Measurements from ENCODE around the gene ZNF580.

The ZNF580 gene

GRCh38 chr19:55622242-55622969, 18.4 kb upstream of the ZNF580 start:
- H3K4me3 ChIP-seq (ENCODE audit: low read depth, low read length) = no peak overlapping the region

- H3K4me3 ChIP-seq (ENCODE audit: low read depth, low read length) = no peak overlapping the region
These were observed 17.7 kb upstream of the ZNF580 start for GRCh38 chr19:55623130-55623529.

GRCh38 chr19:55623561-55623960, 17.2 kb upstream of the ZNF580 start:
- H3K4me3 ChIP-seq (ENCODE audit: low read depth, low read length) = peak overlapping the region; percentile 21

GRCh38 chr19:55624109-55625003, 16.4 kb upstream of the ZNF580 start, which contains the start of gene ZNF784:
Gene ZNF784 (minus strand): TSS chr19:55624566. CDS start chr19:55624561, 5 bp downstream.
- peak within 1 kb of the TSS; percentile 30 for H3K4me3 ChIP-seq (ENCODE audit: low read depth, low read length)

GRCh38 chr19:55625004-55625326, 15.8 kb upstream of the ZNF580 start:
- H3K4me3 ChIP-seq (ENCODE audit: low read depth, low read length) = no peak overlapping the region

GRCh38 chr19:55626350-55626749, 14.5 kb upstream of the ZNF580 start:
- H3K4me3 ChIP-seq (ENCODE audit: low read depth, low read length) = no peak overlapping the region

GRCh38 chr19:55632463-55632834, 8.4 kb upstream of the ZNF580 start:
- no peak overlapping the region for H3K4me3 ChIP-seq (ENCODE audit: low read depth, low read length)

GRCh38 chr19:55633861-55634260, 6.9 kb upstream of the ZNF580 start:
- no peak overlapping the region for H3K4me3 ChIP-seq (ENCODE audit: low read depth, low read length)

- peak overlapping the region; percentile 99 for H3K4me3 ChIP-seq (ENCODE audit: low read depth, low read length)
These were observed 5.5 kb upstream of the ZNF580 start for GRCh38 chr19:55635334-55635717.

GRCh38 chr19:55635856-55636440, 4.9 kb upstream of the ZNF580 start:
- H3K4me3 ChIP-seq (ENCODE audit: low read depth, low read length) = peak overlapping the region; percentile 99

GRCh38 chr19:55636723-55637122, 4.1 kb upstream of the ZNF580 start:
- no peak overlapping the region for H3K4me3 ChIP-seq (ENCODE audit: low read depth, low read length)

- H3K4me3 ChIP-seq (ENCODE audit: low read depth, low read length) = no peak overlapping the region
These were observed 3.3 kb upstream of the ZNF580 start for GRCh38 chr19:55637534-55637933.

- H3K4me3 ChIP-seq (ENCODE audit: low read depth, low read length) = no peak overlapping the region
These were observed 1.9 kb upstream of the ZNF580 start for GRCh38 chr19:55638864-55639359.

- peak overlapping the region; percentile 37 for H3K4me3 ChIP-seq (ENCODE audit: low read depth, low read length)
These were observed 692 bp upstream of the ZNF580 start for GRCh38 chr19:55640043-55640576.

GRCh38 chr19:55641426-55642152, 787 bp downstream of the ZNF580 start:
- H3K4me3 ChIP-seq (ENCODE audit: low read depth, low read length) = peak overlapping the region; percentile 64

- peak overlapping the region; percentile 87 for H3K4me3 ChIP-seq (ENCODE audit: low read depth, low read length)
These were observed 1.6 kb downstream of the ZNF580 start for GRCh38 chr19:55642153-55643002.

- peak within 1 kb of the TSS; percentile 87 for H3K4me3 ChIP-seq (ENCODE audit: low read depth, low read length)
These were observed 2.4 kb downstream of the ZNF580 start, which contains the start of gene ZNF581 for GRCh38 chr19:55643003-55643886. Gene ZNF581 (plus strand): TSS chr19:55643649. CDS start chr19:55644572, 923 bp downstream.

GRCh38 chr19:55643887-55644176, 3.0 kb downstream of the ZNF580 start:
- H3K4me3 ChIP-seq (ENCODE audit: low read depth, low read length) = peak overlapping the region; percentile 87
